ENCODE results near the gene PFKFB2.

DNA sequence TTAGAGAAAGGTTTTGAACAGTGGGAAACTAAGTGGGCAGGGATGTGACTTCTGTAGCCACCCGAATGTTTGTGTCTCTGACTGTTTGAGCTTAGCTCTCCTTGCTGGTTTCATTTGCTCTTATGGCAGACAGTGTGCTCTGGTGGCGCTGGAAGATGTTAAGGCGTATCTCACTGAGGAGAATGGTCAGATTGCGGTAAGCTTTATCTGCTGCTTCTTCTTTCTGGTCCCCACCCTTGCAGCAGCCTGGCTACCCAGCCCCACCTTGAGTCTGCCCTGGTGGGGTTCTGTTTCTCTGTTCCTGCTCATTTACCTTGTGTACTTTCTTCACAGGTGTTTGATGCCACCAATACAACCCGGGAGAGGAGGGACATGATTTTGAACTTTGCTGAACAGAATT is 9.9 kb downstream of the PFKFB2 start:
- TF ChIP-seq EZH2 (IDR thresholded peaks at IDR 0.05; ENCODE audit: low read depth, low read length, severe bottlenecking) = no peak
- TF ChIP-seq CTCF (IDR thresholded peaks at IDR 0.05; ENCODE audit: control extremely low read depth in 1 of 3, insufficient read depth in 1 of 3, low read depth in 1 of 3, low read length in 3 of 3) = no peak
- TF ChIP-seq POLR2A (IDR thresholded peaks at IDR 0.05; ENCODE audit: control extremely low read depth in 1 of 2, low read depth in 2 of 2, low read length in 2 of 2) = no peak
- no peak for TF ChIP-seq NANOG (IDR thresholded peaks at IDR 0.05; ENCODE audit: insufficient read depth, low read depth, low read length, poor library complexity, severe bottlenecking)
- no peak for TF ChIP-seq YY1 (IDR thresholded peaks at IDR 0.05; ENCODE audit: low read depth, low read length)
- TF ChIP-seq SUZ12 (IDR thresholded peaks at IDR 0.05; ENCODE audit: low read length) = no peak
- no peak for TF ChIP-seq EP300 (IDR thresholded peaks at IDR 0.05; ENCODE audit: borderline replicate concordance in 1 of 2, low read depth in 2 of 2, low read length in 2 of 2)
- TF ChIP-seq HDAC6 (IDR thresholded peaks at IDR 0.05; ENCODE audit: low read depth, low read length) = no peak

Measured in H1 (cell line).